GM19463 (cell line): Measurements from ENCODE around the gene ZBTB7C.

ENCODE experiments used
- ATAC-seq: cut with Tn5 transposase; IDR thresholded peaks from one replicate; pipeline ENCODE4 v1.9.1; 2021; ENCODE audit warnings: mild to moderate bottlenecking, moderate library complexity; ENCODE audit not compliant: unreplicated experiment

ZBTB7C gene

DNA sequence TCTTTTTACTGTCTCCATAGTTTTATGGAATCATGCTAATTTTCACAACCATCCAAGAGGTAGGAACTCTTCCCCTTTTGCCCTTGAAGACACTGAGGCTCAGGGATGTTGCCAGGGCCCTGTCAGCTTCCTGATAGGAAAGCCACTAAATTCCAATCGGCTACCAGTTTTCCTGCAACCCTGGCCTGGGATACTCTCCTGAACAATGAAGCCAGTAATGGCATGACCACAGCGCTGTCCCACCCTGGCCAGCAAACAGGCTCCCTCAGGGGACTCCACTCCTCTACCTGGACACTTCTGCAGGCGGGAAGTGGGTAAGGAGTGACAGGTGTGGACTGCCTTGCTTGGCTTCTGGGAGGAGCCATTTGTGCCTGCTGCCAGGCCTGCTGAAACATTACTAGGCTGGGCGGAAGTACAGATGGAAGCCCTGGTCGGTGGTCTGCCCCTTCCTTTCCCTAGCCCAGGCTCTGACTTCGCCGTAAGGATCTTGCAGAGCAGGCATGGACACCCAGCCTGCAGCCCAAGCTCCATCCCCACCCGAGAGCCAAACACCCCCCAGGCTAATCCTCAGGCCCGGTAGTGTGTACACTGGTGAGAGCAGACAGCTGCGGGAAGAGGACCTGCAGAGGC is 400.0 kb downstream of the ZBTB7C start:
- ATAC-seq, result no peak

GRCh38 chr18:48007955-48008701 is 401.1 kb downstream of the ZBTB7C start:
- ATAC-seq, result peak; percentile 88

DNA sequence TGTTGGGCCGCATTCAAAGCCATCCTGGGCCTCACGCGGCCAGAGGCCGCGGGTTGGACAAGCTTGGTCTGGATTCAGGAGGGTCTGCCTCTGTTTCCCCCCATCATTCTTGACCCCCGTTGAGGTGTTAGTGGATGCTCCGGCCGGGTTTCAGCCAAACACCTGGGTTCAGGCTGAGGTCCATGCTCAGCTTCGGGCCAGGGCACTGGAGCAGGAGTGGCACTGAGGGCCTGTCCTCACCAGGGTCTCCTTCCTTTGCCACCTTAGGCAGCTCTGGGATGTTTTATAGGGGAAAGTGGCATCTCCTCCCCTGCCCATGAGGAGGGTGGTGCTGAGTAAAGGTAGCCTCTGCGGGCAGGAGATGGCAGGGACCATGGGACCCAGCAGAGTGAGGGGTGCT is 401.8 kb downstream of the ZBTB7C start:
- no peak for ATAC-seq

GRCh38 chr18:48006415-48007175 is 402.6 kb downstream of the ZBTB7C start:
- ATAC-seq, result no peak

DNA sequence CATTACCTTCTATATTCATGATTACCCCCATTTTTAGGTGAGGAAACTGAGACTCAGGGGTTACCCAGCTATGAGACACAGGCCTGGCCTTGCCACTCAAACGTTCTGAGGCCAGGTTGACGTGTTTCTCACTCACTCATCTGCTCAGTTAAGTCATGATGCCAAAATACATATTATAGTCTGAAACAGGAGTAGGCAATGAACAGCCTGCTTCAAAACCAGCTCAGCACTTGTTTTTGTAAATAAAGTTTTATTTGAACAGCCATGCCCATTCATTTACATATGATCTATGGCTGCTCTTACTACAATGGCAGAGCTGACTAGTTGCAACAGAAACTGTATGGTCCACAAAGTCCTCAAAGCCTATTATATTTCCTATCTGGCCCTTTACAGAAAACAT is 404.6 kb downstream of the ZBTB7C start:
- no peak for ATAC-seq

DNA sequence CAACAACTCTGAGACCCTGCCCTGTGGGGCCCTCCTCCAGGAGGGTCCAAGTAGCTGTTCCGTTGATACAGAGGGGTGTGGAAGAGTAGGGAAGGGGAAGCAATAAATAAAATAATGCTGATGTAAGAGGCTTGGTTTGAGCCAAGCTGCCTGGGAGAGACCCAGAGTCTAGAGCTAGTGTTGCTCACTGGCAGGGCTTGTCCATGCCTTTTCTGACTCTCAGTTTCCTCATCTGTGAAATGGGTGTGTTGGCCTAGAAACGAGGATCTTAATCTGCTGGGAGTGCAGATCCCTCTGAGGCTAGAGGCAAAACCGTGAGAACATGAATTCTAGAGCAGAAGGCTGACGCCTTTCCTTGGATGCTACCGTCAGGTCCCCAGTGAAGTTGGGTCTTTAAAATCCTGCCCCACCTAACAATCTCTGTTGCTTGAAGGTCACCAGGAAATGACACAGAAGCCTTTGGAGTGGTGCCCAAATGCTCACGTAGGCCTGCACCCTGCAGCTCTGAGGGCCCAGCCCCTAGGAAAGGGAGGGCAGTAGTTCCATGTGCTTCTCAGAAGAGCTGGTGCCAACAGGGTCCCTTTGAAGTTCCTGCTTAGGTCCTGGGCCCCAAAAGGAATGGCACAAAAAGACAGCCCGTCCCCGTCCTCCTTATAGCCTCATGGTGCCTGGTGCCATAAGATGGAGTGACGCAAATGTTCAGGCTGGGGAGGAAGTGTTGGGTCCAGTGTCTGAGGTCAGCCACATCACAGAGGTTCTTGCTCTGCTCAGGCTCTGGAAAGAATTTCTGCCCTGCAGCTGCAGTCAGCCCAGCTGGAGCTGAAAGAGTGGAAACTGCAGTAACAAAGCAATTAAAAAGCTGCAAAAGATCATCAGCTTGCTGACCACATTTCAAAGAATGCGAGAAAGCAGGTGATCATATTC is 405.5 kb downstream of the ZBTB7C start:
- no peak for ATAC-seq

DNA sequence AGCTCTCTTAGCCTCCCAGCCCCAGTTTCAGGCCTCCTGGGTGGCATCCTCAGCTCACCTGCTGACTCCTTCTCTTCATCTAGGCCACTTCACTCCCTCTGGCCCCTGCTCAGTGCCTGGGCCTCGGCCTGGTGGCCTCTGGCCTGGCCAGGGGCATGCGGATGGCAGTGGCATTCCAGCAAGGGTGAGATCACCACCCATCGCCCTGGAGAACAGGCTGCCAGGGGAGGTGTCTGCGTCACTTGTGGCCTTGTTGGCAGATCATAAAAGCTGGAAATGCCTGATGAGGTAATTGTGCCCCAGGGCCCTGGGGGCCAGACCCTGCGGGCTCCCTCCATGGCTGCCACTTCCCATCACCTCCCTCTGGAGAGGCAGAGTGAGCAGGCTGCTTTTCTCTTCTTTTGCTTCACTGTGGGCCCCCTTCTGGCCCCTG is 406.2 kb downstream of the ZBTB7C start:
- ATAC-seq, result no peak

DNA sequence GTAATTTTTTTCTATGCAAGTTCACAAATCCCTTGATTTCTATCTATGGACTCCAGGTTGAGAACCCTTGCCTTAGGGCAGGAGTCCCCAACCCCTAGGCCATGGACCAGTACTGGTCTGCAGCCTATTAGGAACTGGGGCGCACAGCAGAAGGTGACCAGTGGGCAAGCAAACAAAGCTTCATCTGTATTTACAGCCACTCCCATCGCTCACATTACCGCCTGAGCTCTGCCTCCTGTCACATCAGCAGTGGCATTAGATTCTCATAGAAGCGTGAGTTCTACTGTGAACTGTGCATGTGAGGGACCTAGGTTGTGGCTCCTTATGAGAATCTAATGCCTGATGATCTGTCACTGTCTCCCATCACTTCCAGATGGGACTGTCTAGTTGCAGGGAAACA is 408.5 kb downstream of the ZBTB7C start:
- ATAC-seq, result no peak

DNA sequence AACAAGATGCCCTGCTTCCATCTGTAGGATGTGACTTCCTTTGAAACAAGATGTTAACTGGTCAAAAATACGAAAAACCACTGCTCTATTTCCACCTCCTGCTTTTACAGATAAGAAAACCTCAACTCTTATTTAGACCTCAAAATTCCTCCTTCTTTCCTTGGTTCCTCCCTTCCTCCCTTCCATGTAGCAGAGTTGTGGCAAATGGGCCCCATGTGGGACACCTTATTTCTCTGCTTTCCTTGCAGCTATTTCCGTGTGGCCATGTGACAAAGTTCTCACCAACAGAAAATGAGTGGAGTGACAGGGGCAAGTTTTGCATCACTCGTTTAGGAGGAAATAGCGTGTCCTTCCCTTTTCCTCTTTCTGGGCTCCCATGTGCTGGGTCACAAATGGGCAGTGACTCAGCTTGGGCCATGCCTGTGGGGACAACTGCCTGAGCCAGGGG is 409.4 kb downstream of the ZBTB7C start:
- ATAC-seq, result no peak

DNA sequence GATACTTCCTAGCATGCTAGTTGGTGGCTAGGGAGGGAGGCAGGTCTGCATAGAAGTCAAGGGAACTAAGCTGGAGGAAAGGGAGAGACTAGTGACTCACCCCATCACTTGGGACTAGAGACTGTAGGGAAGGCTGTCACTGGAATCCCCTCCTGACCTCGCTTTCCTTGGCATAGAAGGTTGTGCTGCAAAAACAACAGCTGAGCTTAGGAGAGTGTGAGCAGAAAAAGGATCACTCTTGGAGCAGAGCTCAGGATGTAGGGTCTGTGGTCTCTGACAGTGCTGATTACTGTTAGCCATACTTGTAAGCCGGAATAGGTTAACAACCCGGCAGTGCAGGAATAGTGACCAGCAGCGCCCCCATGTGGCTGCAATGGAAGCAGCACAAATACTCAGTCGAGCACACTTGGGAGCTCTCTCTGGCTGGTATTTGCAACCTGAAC is 411.8 kb downstream of the ZBTB7C start:
- no peak for ATAC-seq

DNA sequence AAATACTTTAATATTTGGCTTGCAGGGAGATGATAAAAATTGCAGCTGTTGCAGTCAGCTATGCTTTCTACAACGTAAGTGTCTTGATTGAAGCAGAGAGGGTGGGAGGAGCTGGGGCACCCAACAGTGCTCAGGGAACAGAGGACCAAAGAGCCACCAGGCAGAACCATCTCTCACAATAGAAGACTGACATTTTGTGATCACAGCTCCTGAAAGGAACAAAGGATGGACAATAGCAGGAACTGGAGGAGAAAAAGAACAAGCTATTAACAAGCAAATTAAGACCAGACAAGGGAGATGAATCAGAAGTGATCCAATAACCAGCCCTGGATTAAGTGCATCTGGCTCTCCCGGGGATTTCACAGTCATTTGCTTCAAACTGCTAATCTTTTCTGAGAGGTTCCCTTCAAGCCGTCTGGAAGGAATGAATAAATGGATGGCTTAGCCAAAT is 413.1 kb downstream of the ZBTB7C start:
- ATAC-seq, result no peak

DNA sequence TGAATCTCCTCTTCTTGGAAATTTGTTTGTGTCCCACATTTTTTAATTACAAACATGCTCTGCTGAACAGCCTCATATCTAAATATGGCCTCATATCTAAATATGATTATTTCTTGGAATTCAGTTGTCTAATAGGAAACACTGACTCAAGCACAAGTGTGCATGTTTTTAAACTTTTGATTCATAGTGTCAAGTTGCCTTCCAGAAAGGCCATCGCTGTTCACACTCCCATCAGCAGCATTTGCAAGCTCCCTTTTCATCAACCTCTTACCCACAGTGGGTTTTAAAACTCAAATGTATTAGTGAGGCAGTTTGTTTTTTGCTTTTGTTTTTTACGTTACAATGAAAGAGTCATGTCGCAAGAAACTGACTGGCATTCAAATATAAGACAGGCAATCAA is 413.5 kb downstream of the ZBTB7C start:
- no peak for ATAC-seq

- ATAC-seq, result no peak
These were observed 415.8 kb downstream of the ZBTB7C start for GRCh38 chr18:47993409-47993808.

- no peak for ATAC-seq
These were observed 416.2 kb downstream of the ZBTB7C start for GRCh38 chr18:47992976-47993375.

DNA sequence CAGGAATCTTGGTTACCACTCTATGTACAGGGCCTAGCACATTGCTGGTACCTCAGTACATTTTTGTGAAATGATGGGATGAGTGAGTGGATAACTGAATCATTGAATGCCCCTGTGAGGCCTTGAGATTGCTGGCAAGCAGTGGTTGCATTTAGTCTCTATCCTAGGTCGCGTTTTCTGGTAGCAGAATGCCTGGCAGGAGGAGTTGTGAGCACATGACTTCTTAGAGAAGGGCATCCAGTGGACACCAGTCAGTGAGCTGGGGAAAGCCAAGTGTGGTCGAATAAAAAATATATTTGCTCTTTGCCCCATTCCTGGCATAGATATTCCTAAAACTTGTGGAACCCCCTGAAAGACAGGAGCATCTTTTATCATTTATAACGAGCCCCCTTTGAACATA is 416.9 kb downstream of the ZBTB7C start:
- no peak for ATAC-seq

- no peak for ATAC-seq
These were observed 418.2 kb downstream of the ZBTB7C start for GRCh38 chr18:47990981-47991380.

DNA sequence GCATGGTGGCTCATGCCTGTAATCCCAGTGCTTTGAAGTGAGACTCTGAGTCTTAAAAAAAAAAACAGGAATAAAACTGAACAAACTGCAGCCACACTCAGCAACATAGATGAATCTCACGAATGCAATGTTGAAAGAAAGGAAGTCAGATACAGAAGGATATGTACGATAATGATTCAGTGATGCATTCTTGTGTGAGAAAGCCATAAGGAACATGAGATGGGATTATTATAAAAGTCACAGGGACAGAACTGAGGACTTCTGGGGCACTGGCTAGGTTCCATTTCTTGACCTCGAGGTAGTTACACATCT is 421.8 kb downstream of the ZBTB7C start:
- ATAC-seq, result no peak

DNA sequence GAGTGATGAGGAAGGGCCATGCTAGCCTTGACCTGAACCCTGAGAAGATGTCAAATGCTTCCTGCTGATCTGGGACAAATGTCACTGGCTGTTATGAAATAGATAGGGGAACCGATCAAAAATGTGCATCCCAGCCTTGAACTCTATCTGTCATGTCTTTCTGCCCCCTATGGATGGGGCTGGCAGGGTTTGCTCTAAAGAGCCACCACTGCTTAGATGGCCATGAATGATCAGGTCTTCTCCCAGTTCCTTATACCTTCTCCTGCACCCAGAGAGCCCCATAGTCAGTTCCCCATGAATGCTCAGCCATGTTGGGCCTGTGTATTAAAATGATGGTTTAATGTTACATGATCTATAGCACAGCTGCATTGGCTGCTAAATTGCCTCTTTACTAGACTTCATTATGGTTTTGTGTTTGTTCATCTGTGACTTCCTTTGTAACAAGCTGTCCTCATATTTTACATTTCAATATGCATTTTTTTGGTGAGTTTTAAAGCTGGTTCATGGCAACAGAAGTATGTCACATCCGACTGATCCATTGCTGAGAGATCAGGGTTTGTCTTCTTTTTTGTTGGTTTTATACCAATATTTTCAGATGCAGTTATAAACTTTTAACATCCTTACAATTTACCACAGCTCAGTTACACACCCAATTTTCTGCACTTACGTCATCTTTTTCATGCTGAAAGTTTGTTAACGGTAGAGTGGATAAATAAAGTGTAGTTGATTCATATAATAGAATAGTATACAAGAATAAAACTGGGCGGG is 422.4 kb downstream of the ZBTB7C start:
- no peak for ATAC-seq

GRCh38 chr18:47985866-47986265 is 423.3 kb downstream of the ZBTB7C start:
- ATAC-seq, result no peak

GRCh38 chr18:47984991-47985390 is 424.2 kb downstream of the ZBTB7C start:
- ATAC-seq, result no peak
